Activated CD4-positive, alpha-beta T cell treated with anti-CD3 and anti-CD28 coated beads, Interleukin-2, amount 50 U/mL, for 4 hours (primary cell): ENCODE measurements around the gene ZNG1B.
"Not testable (repeated sequence)": the region's sequence is repeated elsewhere in the genome, so short reads cannot be mapped to it uniquely, and the experiment has no call there.

Experiments used
- DNase-seq, 2 experiments: peaks; one replicate each; pipeline ENCODE4 v3.0.0-alpha.2; 2020

ZNG1B gene

DNA sequence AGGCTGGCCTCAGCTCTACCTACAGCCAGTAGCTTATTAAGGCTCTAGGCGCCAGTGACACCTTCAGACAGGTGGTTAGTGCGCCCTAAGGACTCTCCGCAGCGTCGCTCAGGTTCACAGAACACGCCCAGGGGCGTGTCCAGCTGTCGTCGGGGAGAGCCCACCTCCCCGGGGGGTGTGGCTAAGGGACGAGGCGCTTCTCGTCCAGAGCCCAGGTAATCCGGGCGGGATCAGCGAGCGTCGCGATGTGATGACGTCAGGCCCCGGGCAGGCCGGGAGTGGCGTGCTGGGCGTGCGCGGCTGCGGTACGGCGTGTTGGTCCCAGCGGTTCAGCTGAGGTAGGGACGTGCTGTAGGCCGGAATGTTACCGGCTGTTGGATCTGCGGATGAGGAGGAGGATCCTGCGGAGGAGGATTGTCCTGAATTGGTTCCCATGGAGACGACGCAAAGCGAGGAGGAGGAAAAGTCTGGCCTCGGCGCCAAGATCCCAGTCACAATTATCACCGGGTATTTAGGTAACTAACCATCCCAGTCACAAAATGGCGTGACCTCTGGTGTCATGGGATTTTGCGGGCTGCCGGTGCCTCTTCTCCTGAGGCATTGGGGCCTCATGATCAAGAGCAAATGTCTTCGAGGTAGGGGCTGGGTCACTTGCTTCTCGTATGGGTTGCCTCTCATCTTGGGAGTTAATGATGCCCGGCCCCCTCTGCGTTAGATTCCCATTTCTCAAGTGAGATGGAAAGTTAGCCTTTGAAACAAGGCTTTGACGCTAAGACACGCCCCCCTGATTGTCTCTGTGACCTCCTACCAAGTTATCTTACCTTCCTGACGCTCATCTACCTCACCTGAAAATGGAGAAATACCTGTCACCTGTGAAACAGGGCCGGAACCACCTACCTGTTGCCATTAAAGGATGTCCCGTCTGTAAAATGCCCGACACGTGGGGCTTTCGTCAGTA lies at the start of gene ZNG1B:
ZNG1B (plus strand) TSS at position 184 of the 958 bp plus-strand sequence; CDS start at position 362, 178 bp downstream.
- DNase-seq, result peak; percentile 71 to 78

- peak; percentile 26 to 43 for DNase-seq
These were observed 47.2 kb upstream of the ZNG1B start for GRCh38 chr2:113390124-113390849.

DNA sequence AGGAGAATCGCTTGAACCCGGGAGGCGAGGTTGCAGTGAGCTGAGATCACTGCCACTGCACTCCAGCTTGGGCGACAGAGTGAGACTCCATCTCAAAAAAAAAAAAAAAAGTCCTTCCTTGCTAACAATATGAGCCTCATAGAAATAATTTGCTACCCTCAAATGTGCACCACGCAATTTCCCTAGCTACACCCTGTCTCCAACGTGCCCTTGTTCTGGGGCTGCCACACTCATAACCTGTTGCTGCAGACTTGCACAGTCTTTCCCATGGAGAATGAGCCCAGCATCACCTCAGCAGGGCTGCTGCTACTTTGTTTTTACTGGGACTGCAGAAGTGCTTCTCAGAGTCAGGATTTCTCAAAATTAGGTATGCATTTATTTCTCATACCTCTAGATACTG lies 46.4 kb upstream of the ZNG1B start:
- DNase-seq, result no peak

DNA sequence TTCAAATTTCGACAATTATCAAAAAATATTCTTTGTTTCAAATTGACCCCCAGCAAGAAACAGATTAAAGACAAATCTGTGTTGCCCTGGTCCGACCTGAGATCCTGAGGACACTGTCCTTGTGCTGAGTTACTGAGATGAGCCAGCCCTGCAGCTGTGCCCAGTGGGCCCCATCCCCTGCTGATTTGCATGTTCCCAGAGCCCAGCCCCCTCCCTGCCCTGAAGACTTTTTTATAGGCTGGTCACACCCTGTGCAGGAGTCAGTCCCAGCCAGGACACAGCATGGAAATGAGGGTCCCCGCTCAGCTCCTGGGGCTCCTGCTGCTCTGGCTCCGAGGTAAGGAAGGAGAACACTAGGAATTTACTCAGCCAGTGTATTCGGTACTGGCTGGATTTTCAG lies 31.4 kb upstream of the ZNG1B start:
- no peak for DNase-seq

DNA sequence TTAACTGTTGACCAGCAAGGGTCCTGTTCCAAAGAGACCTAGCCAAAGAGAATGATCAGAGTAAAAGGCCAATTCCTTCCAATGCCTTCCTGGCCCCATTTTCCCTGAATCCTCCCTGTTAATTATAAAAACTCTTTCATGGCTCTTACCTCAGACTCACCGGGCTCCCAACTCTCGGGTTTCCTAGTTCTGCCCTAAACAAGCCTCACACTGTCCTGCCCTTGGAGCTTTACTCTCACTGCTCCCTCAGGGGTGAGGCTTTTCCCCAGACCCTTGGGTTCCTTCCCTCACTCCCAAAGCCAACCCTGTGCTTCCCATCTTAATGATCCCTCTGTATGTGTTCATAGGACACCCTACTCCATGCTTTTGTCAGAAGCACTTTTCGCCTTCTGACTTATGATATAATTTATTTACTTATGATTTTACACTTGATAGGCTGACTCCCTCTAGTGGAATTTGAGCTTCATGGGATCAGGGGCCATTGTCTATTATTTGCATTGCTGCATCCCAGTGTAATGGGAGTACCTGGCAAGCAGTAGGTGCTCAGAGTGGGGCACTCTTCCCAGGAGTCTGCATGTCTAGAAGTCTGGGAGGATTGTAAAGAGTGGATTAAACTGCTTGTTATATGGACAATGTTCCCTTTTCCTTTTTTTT lies 29.9 kb upstream of the ZNG1B start:
- no peak for DNase-seq

DNA sequence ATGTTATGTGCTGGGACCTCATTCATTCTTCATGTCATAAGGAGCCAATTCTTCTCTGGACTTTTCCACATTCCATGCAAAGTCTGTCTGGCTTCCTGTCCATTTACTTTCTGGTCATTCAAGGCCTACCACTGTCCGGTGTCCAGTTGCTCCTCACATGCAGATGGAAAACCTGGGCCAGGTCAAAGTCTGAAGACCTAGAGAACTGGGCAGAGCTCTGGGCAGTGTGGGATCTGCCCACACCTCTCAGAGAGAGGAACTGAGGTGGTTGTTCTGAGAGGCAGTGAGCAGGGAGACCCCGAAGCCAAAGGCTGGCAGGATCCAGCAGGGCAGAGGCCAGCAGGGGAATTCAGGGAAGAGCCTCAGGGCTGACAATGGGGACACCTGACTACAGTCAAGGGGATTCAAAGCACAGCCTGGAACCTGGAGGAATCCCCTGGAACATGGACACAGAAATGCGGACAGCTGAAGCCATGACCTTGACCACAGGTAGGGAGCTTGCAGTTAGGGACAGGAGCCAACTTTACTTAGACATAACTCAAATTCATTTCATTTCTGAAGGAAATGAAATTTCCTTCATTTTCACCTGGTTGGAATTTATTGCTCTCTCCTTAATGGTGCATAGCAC lies 25.7 kb upstream of the ZNG1B start:
- DNase-seq, result not testable (repeated sequence)

DNA sequence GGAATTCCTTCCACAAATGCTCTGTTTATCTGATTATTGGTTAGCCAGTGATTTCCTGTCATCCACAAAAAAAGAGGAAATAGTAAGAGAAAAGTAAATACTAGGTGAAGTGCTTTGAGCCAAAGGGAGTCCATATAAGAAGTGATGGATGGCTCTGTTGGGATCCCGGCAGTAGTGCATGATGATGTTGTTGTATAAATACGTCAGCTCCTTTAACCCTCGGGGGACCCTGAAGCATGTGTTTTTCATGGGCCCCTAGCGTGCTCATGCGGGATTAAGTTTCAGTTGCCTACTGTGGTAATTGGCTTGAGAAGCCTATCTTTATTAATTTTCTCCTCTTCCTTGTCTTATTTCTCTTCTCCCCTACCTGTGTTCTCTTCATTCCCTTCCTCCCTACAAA lies 24.7 kb upstream of the ZNG1B start:
- not testable (repeated sequence) for DNase-seq

DNA sequence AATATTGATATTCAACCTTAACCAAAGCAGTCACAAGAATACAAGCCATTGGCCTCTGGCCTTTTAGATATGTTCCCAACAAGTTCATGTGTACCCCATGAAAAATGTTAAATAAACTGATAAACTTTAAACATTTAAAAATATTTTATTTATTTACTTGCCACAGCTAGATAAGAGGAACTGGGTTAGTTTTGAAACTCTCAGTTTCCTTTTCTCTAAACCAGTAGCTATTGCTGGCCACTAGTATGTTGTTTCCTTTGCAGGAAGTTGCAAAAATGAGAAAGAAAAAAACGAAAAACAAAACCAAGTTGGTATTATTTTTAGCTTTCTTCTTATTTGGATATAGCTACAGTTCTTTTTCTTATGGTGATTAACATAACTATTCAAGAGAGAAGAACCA lies 5.7 kb upstream of the ZNG1B start:
- not testable (repeated sequence) for DNase-seq

DNA sequence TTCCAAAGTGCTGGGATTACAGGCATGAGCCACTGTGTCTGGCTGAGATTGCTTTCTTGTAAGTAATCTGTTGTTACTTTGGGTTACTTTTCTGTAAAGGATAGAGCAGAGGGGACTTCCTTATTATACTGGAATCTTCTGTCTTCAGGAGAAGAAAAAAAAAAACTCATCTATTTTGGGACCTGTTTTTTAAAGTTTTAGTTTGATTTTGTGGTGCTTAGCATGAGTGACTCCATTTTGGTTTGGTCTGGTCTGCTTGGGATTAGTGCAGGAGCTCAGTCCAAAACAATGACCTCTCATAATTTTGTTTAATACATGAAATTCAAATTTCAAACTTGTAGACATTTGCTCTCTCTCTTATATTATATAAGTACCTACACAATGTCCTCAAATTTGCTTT lies 4.0 kb upstream of the ZNG1B start:
- not testable (repeated sequence) for DNase-seq

DNA sequence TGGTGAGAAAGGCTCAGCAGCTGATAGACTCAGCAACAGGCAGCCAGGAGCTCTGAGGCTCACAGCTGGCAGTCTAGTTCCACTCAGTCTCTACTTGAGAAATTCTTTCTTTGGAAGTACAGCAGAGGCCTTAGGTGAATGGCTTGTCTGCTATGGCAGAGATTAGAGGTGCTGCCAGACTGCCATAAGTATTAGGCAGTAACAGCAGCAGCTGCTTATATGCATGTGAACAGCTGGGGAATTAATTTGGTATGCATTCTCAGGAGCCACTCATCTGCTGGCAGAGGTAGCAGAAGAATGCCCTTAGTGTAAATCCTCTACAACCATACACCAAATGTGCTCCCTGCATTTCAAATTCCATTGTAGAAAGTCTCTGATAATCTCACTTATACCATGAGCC lies 28.3 kb downstream of the ZNG1B start:
- not testable (repeated sequence) for DNase-seq

DNA sequence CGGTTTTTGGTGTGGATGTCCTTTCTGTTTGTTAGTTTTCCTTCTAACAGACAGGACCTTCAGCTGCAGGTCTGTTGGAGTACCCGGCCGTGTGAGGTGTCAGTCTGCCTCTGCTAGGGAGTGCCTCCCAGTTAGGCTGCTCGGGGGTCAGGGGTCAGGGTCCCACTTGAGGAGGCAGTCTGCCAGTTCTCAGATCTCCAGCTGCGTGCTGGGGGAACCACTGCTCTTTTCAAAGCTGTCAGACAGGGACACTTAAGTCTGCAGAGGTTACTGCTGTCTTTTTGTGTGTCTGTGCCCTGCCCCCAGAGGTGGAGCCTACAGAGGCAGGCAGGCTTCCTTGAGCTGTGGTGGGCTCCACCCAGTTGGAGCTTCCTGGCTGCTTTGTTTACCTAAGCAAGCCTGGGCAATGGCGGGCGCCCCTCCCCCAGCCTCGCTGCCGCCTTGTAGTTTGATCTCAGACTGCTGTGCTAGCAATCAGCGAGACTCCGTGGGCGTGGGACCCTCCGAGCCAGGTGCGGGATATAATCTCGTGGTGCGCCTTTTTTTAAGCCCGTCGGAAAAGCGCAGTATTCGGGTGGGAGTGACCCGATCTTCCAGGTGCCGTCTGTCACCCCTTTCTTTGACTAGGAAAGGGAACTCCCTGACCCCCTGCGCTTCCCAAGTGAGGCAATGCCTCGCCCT lies 39.3 kb downstream of the ZNG1B start:
- DNase-seq, result not testable (repeated sequence)

DNA sequence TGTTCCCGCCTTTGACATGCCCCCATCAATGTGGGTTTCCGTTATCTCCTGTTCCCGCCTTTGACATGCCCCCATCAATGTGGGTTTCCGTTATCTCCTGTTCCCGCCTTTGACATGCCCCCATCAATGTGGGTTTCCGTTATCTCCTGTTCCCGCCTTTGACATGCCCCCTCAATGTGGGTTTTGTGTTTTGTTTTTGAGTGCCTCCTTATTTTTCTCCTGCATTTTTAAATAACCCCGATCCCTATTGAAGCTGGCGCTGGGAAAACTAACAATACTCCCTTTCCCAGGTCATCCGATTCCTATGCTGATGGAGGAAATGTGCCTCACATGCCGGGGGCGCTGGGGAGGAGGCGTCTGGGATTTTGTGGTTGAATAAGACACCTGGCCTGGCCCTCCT lies 59.0 kb downstream of the ZNG1B start:
- not testable (repeated sequence) for DNase-seq

- DNase-seq, result not testable (repeated sequence)
These were observed 60.9 kb downstream of the ZNG1B start, which contains the start of gene FOXD4L1 for GRCh38 chr2:113498365-113498764. Gene FOXD4L1 (plus strand): TSS chr2:113498665. CDS start chr2:113499257, 592 bp downstream.

GRCh38 chr2:113499019-113499885 lies 61.8 kb downstream of the ZNG1B start:
- DNase-seq, result not testable (repeated sequence)

DNA sequence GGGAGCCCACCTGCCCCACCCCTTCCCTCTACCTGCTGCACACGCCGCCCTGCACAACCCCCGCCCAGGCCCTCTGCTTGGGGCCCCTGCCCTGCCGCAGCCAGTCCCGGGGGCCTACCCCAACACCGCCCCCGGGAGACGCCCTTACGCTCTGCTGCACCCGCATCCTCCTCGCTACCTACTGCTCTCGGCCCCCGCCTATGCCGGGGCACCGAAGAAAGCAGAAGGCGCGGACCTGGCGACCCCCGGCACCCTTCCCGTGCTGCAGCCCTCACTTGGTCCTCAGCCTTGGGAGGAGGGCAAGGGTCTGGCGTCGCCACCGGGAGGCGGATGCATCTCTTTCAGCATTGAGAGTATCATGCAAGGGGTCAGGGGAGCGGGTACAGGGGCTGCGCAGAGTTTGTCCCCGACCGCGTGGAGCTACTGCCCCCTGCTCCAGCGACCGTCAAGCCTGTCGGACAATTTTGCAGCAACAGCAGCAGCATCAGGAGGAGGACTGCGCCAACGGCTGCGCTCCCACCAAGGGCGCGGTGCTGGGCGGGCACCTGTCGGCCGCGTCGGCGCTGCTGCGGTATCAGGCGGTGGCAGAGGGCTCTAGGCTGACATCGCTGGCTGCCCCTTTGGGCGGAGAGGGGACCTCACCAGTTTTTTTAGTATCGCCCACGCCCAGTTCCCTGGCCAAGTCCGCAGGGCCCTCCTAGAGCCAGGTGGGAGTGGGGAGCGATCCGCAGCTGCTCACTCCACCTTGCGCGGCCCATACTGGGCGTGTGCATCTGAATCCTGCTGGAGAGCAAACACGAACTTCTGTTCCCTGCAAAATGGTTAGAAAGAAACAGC lies 62.6 kb downstream of the ZNG1B start:
- not testable (repeated sequence) for DNase-seq

DNA sequence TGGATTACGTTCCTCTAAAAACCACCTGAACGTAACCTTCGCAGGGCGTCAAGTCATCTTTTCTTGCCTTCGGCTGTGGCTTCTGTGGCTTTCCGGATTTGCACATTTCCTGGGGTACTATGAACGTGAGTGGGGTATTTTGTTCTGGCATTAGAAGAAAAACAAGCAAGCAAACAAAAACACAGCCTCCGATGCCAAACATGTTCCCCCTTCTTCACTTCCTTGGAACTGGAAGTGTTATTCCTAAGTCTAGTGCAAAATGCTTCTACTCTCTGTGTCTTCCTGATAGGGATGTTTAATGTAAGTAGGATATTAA lies 63.2 kb downstream of the ZNG1B start:
- not testable (repeated sequence) for DNase-seq

GRCh38 chr2:113502216-113503093 lies 65.0 kb downstream of the ZNG1B start:
- not testable (repeated sequence) for DNase-seq

GRCh38 chr2:113503094-113504042 lies 65.9 kb downstream of the ZNG1B start:
- peak in 1 of 2 experiments; percentile 12 for DNase-seq
